ENCODE results near the gene VILL. TPM values are rescaled to one million over a fixed set of nuclear protein-coding genes. Genes with fewer than 3 reads are reported as not detected.

VILL gene
- total RNA-seq, 1 experiment from 2014 or later: 1.2 TPM

DNA sequence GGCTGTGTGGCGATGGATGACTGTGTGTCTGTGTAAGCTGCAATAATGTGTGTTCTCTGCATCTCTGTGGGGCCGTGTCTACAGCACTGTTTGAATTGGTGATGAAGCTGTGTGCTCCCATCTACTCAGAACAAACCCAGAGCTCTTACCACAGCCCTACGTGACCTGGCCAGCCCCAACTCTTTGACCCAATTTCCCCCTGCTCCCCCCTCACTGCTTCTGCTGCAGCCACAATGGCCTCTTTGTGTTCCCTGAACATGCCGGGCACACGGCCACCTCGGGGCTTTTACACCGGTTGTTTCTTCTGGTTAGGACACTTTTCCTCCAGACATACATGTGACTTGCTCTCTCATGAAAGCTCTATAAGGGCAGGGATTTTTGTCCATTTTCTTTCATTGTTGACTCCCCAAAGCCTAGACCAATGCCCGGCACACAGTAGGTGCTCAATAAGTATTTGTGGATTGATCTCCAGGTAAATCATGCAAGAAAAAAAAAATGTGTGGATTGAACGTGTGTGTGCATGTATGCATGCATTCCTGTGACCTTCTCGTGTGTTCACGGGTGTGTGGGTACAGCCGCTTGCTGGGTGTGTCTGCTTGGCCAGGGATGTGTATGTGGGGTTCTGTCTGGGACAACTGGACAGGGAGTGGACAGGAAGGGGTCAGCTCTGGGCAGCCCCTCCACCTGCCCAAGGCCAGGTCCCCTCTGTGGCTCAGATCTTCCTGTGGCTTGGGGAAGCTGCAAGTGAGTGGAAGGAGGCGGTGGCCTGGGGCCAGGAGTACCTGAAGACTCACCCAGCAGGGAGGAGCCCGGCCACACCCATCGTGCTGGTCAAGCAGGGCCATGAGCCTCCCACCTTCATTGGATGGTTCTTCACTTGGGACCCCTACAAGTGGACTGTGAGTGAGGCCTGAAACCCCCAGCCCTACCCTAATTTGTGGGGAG lies 14.8 kb downstream of the VILL start:
- Histone ChIP-seq H3K79me2 (ENCODE audit: insufficient read depth, low read length) (no peaks in the 10 kb centered on the region), H3K9me2 (ENCODE audit: insufficient read depth) (no peaks in the 10 kb centered on the region), H2AFZ (ENCODE audit: low read depth, low read length, poor library complexity, severe bottlenecking) (no peak overlapping the region), H3K27me3 (ENCODE audit: insufficient read depth, low read length) (no peaks in the 10 kb centered on the region), H3K4me3 (replicated peaks in 1 of 2; ENCODE audit: low read depth in 1 of 2, low read length in 2 of 2) (no peak overlapping the region), H3K4me2 (ENCODE audit: low read length) (no peak overlapping the region), H4K20me1 (ENCODE audit: insufficient read depth) (no peaks in the 10 kb centered on the region), H3K9ac (ENCODE audit: low read length) (no peak overlapping the region), H3K4me1 (ENCODE audit: control insufficient read depth in 1 of 2, insufficient read depth in 2 of 2, low read length in 2 of 2) (peaks cover 0 to 23% of the 10 kb centered on the region in 2 experiments; a peak in 1 of 4 replicates), H3K27ac (ENCODE audit: low read depth, low read length) (no peak overlapping the region; the same call in 1 of the 2 replicates), H3K9me3 (ENCODE audit: control insufficient read depth in 1 of 2, insufficient read depth in 1 of 2, low read depth in 1 of 2, low read length in 2 of 2) (no peaks in the 10 kb centered on the region), H3K36me3 (ENCODE audit: control insufficient read depth in 1 of 2, insufficient read depth in 2 of 2, low read length in 2 of 2) (no peaks in the 10 kb centered on the region)
- CTCF ChIA-PET: interaction anchor here (1.1 kb wide), 1 partner anchor 9 kb away, joined by 4 read pairs; no protein-coding TSS in a partner anchor
- no TSS peak for BruUV-seq (replicated peaks)
- intact Hi-C loops (cut with micrococcal nuclease): loop anchor here (2.0 kb wide), 1 partner anchor 657 kb away; no protein-coding TSS in a partner anchor
- POLR2A ChIA-PET: no interaction called here
- ATAC-seq: no peak
- no peak for DNase-seq (ENCODE audit: low read depth, low spot score)
- TF ChIP-seq RAD21 (IDR thresholded peaks at IDR 0.05; ENCODE audit: low read depth) (no peak), SP1 (IDR thresholded peaks at IDR 0.05; ENCODE audit: low read depth) (no peak), ELF1 (IDR thresholded peaks at IDR 0.05; ENCODE audit: borderline replicate concordance, low read depth) (no peak), SIN3A (IDR thresholded peaks at IDR 0.05; ENCODE audit: low read depth) (no peak), CBX3 (IDR thresholded peaks at IDR 0.05; ENCODE audit: low read depth) (no peak), ZFX (IDR thresholded peaks at IDR 0.05) (no peak), YY1 (IDR thresholded peaks at IDR 0.05; ENCODE audit: extremely low read depth, insufficient replicate concordance, low read depth, low read length) (no peak), EGR1 (IDR thresholded peaks at IDR 0.05; ENCODE audit: low read depth) (no peak), TCF7L2 (IDR thresholded peaks at IDR 0.05; ENCODE audit: borderline replicate concordance, extremely low read depth, insufficient read depth, insufficient read length) (no peak)
- TF ChIP-seq, protein P1, sequence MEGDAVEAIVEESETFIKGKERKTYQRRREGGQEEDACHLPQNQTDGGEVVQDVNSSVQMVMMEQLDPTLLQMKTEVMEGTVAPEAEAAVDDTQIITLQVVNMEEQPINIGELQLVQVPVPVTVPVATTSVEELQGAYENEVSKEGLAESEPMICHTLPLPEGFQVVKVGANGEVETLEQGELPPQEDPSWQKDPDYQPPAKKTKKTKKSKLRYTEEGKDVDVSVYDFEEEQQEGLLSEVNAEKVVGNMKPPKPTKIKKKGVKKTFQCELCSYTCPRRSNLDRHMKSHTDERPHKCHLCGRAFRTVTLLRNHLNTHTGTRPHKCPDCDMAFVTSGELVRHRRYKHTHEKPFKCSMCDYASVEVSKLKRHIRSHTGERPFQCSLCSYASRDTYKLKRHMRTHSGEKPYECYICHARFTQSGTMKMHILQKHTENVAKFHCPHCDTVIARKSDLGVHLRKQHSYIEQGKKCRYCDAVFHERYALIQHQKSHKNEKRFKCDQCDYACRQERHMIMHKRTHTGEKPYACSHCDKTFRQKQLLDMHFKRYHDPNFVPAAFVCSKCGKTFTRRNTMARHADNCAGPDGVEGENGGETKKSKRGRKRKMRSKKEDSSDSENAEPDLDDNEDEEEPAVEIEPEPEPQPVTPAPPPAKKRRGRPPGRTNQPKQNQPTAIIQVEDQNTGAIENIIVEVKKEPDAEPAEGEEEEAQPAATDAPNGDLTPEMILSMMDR (IDR thresholded peaks at IDR 0.05 in 2 of 3, conservative IDR thresholded peaks at IDR 0.05 in 1 of 3; ENCODE audit: borderline replicate concordance in 1 of 3, insufficient read depth in 1 of 3, low read depth in 2 of 3, low read length in 2 of 3): no peak
- RAD21 ChIA-PET (ENCODE audit: low non-redundant PET in 1 of 2, low total read pairs in 2 of 2, uncharacterized antibody in 2 of 2, unreplicated experiment in 2 of 2): no interaction called here
